Erythroblast (primary cell): ENCODE results near the gene TP63.

Experiments used
- GATA1 ChIP-seq: IDR thresholded peaks from 2 replicates; pipeline ENCODE4 v1.6.1; 2011; ENCODE audit warnings: low read depth, mild to moderate bottlenecking, control low read depth, low read length, moderate library complexity
- POLR2A ChIP-seq: IDR thresholded peaks from 2 replicates; pipeline ENCODE4 v1.6.1; 2011; ENCODE audit warnings: mild to moderate bottlenecking, low read length

- no peak for TF ChIP-seq POLR2A
- TF ChIP-seq GATA1: no peak
Measured at GRCh38 chr3:189849262-189849661, 218.1 kb downstream of the TP63 start.
